CD14-positive monocyte (primary cell): Measurements from ENCODE around the gene CAMTA1. TPM values are rescaled to one million over a fixed set of nuclear protein-coding genes. Genes with fewer than 3 reads are reported as not detected.

Source experiments
- DNase-seq, 3 donors: peaks; one replicate each; pipeline ENCODE4 v3.0.0-alpha.2; 2011 to 2022
- H2AFZ ChIP-seq: 2 replicates; pipeline ENCODE4 v1.6.0; 2012; ENCODE audit warnings: mild to moderate bottlenecking, low read depth, low read length, inconsistent platforms; ENCODE audit not compliant: insufficient read depth, poor library complexity, severe bottlenecking
- H3K27ac ChIP-seq, 2 donors: 1 replicate in 1 of 2; 2 replicates in 1 of 2; pipeline ENCODE4 v1.5.1; 2012 to 2013; ENCODE audit warnings: low read length in 2 of 2, control low read depth in 1 of 2, inconsistent platforms in 1 of 2, low read depth in 1 of 2, mild to moderate bottlenecking in 1 of 2
- H3K27me3 ChIP-seq, 2 donors: one replicate each; pipeline versions ENCODE4 v1.6.0 to v1.6.1; 2011 to 2013; ENCODE audit warnings: low read length in 2 of 2; ENCODE audit not compliant: control insufficient read depth in 2 of 2, insufficient read depth in 2 of 2
- H3K36me3 ChIP-seq, 2 donors: replicated peaks in 1 of 2; 1 replicate in 1 of 2; 2 replicates in 1 of 2; pipeline versions ENCODE4 v1.5.1 to v1.6.1; 2012 to 2013; ENCODE audit warnings: low read length in 2 of 2, control low read depth in 1 of 2, inconsistent platforms in 1 of 2, mild to moderate bottlenecking in 1 of 2; ENCODE audit not compliant: insufficient read depth in 2 of 2, control insufficient read depth in 1 of 2
- H3K4me1 ChIP-seq, 2 donors: 1 replicate in 1 of 2; 2 replicates in 1 of 2; pipeline versions ENCODE4 v1.5.1 to v1.6.1; 2012 to 2013; ENCODE audit warnings: low read length in 2 of 2, control low read depth in 1 of 2, inconsistent platforms in 1 of 2, mild to moderate bottlenecking in 1 of 2, moderate library complexity in 1 of 2; ENCODE audit not compliant: insufficient read depth in 2 of 2, control insufficient read depth in 1 of 2
- H3K4me2 ChIP-seq: replicated peaks from 2 replicates; pipeline ENCODE3; 2012; ENCODE audit warnings: low read length, moderate library complexity, mild to moderate bottlenecking; ENCODE audit not compliant: poor library complexity, severe bottlenecking; ENCODE audit errors: extremely low read depth
- H3K4me3 ChIP-seq, 3 experiments: fragments of 200-600 bp in 1 of 3; sonication (generic) in 1 of 3; replicated peaks in 1 of 3; 1 replicate in 2 of 3; 2 replicates in 1 of 3; pipeline ENCODE4 v1.5.1; 2011 to 2013; ENCODE audit warnings: low read length in 3 of 3, mild to moderate bottlenecking in 3 of 3, control low read depth in 2 of 3, low read depth in 2 of 3, inconsistent platforms in 1 of 3, moderate library complexity in 1 of 3
- H3K79me2 ChIP-seq: 2 replicates; pipeline ENCODE4 v1.6.0; 2012; ENCODE audit warnings: mild to moderate bottlenecking, control low read depth, inconsistent platforms, low read length, moderate library complexity; ENCODE audit not compliant: insufficient read depth
- H3K9ac ChIP-seq: 2 replicates; pipeline ENCODE4 v1.6.0; 2017; ENCODE audit warnings: low read length, mild to moderate bottlenecking; ENCODE audit not compliant: insufficient read depth, poor library complexity, severe bottlenecking
- H3K9me3 ChIP-seq, 2 donors: replicated peaks in 1 of 2; 1 replicate in 1 of 2; 2 replicates in 1 of 2; pipeline versions ENCODE4 v1.5.1 to v1.6.1; 2012 to 2013; ENCODE audit warnings: low read length in 2 of 2, control low read depth in 1 of 2; ENCODE audit not compliant: control insufficient read depth in 1 of 2, insufficient read depth in 1 of 2
- H4K20me1 ChIP-seq: 2 replicates; pipeline ENCODE4 v1.6.0; 2012; ENCODE audit warnings: mild to moderate bottlenecking, low read length, control low read depth, moderate library complexity; ENCODE audit not compliant: insufficient read depth
- H3K27ac Mint-ChIP-seq, 7 donors: one replicate each; pipeline ENCODE4 v1.8.0; 2020; ENCODE audit warnings: mild to moderate bottlenecking in 7 of 7, mixed read lengths in 7 of 7, moderate library complexity in 6 of 7, inconsistent platforms in 2 of 7
- H3K27me3 Mint-ChIP-seq, 3 donors: one replicate each; pipeline ENCODE4 v1.8.0; 2021 to 2022; ENCODE audit warnings: low read depth in 3 of 3, mild to moderate bottlenecking in 3 of 3, mixed read lengths in 3 of 3, moderate library complexity in 3 of 3, inconsistent platforms in 1 of 3
- H3K36me3 Mint-ChIP-seq, 2 donors: one replicate each; pipeline ENCODE4 v1.8.0; 2020; ENCODE audit warnings: mixed read lengths in 2 of 2, inconsistent platforms in 1 of 2, mild to moderate bottlenecking in 1 of 2
- H3K4me1 Mint-ChIP-seq: one replicate; pipeline ENCODE4 v1.8.0; 2020; ENCODE audit warnings: mild to moderate bottlenecking, mixed read lengths
- H3K4me3 Mint-ChIP-seq, 2 donors: one replicate each; pipeline ENCODE4 v1.8.0; 2020; ENCODE audit warnings: mild to moderate bottlenecking in 2 of 2, mixed read lengths in 2 of 2, moderate library complexity in 1 of 2
- H3K9me3 Mint-ChIP-seq, 7 donors: one replicate each; pipeline ENCODE4 v1.8.0; 2020 to 2022; ENCODE audit warnings: mixed read lengths in 7 of 7, mild to moderate bottlenecking in 6 of 7, moderate library complexity in 6 of 7, inconsistent platforms in 2 of 7
- CTCF ChIP-seq: fragments of 200-600 bp; IDR thresholded peaks from one replicate; pipeline ENCODE4 v1.8.0; 2022; ENCODE audit warnings: antibody characterized with exemption, mild to moderate bottlenecking
- WGBS: methylation state at CpG from one replicate; pipeline ENCODE4 v1.1.5; 2013; ENCODE audit warnings: missing lambda C conversion rate; ENCODE audit not compliant: insufficient coverage; 5-methylcytosine and 5-hydroxymethylcytosine counted together
- intact Hi-C, 2 donors: fragments of 100-400 bp; cut with micrococcal nuclease; formaldehyde crosslinking; loops; one replicate each; pipeline versions ENCODE4 v1.15.0 to v1.15.1; 2023
- polyA plus RNA-seq, 3 donors: library from polyadenylated mRNA; depleted of rRNA in 1 of 3; unstranded in 2 of 3; stranded (reverse) in 1 of 3; fragments of 300-500 nt in 2 of 3; fragments of >200 nt in 1 of 3; fragmentation: Illumina TruSeq in 2 of 3; gene quantifications; 1 replicate in 2 of 3; 2 replicates in 1 of 3; pipeline ENCODE4 v1.2.3, GENCODE V29; 2012 to 2021

The CAMTA1 gene
- polyA plus RNA-seq, 3 donors = 52.0 to 89.6 (median 78.3) TPM

- Histone ChIP-seq H3K4me2 (no peak overlapping the region), H3K4me1 (no peaks in the 10 kb centered on the region), H3K79me2 (no peaks in the 10 kb centered on the region), H3K27ac (no peak overlapping the region), H3K4me3 (no peak overlapping the region), H3K9ac (no peak overlapping the region), H3K27me3 (no peaks in the 10 kb centered on the region), H3K9me3 (no peaks in the 10 kb centered on the region), H2AFZ (no peak overlapping the region), H4K20me1 (no peaks in the 10 kb centered on the region), H3K36me3 (no peaks in the 10 kb centered on the region)
- Mint-ChIP-seq H3K4me1 (no peaks in the 10 kb centered on the region), H3K4me3 (no peak overlapping the region), H3K9me3 (peaks cover 0 to 2% (median 0%) of the 10 kb centered on the region in 7 donors), H3K27ac (no peak overlapping the region), H3K27me3 (peaks cover 0 to 13% (median 3%) of the 10 kb centered on the region in 3 donors), H3K36me3 (no peaks in the 10 kb centered on the region)
- intact Hi-C loops = no loop called here
- WGBS = 86% methylated on average over 9 of the region's 13 CpGs
- TF ChIP-seq CTCF = no peak
- DNase-seq = no peak
Measured at GRCh38 chr1:7335224-7335879, 550.1 kb downstream of the CAMTA1 start.

GRCh38 chr1:7338439-7338838, 553.2 kb downstream of the CAMTA1 start:
- TF ChIP-seq CTCF = no peak
- Histone ChIP-seq H3K9ac (no peak overlapping the region), H3K9me3 (no peaks in the 10 kb centered on the region), H3K36me3 (no peaks in the 10 kb centered on the region), H3K4me3 (no peak overlapping the region), H3K4me2 (no peak overlapping the region), H3K27ac (no peak overlapping the region), H4K20me1 (no peaks in the 10 kb centered on the region), H2AFZ (no peak overlapping the region), H3K79me2 (no peaks in the 10 kb centered on the region), H3K4me1 (no peaks in the 10 kb centered on the region), H3K27me3 (no peaks in the 10 kb centered on the region)
- H3K36me3 Mint-ChIP-seq = no peaks in the 10 kb centered on the region
- WGBS = 98% methylated on average over 6 of the region's 7 CpGs
- H3K9me3 Mint-ChIP-seq = peaks cover 0 to 2% (median 0%) of the 10 kb centered on the region in 7 donors
- no peak overlapping the region for H3K27ac Mint-ChIP-seq
- no peaks in the 10 kb centered on the region for H3K4me1 Mint-ChIP-seq
- H3K27me3 Mint-ChIP-seq = peaks cover 1 to 3% (median 3%) of the 10 kb centered on the region in 3 donors
- intact Hi-C loops = no loop called here
- H3K4me3 Mint-ChIP-seq = no peak overlapping the region
- no peak for DNase-seq
